ENCODE data around the gene RNU7-1. TPM values are rescaled to one million over a fixed set of nuclear protein-coding genes. Genes with fewer than 3 reads are reported as not detected.
"Not testable (repeated sequence)": the region's sequence is repeated elsewhere in the genome, so short reads cannot be mapped to it uniquely, and the experiment has no call there.

Gene RNU7-1
- not detected for total RNA-seq
- total RNA-seq: 0 reads per million in 2 donors

GRCh38 chr12:6943722-6944380 is at the start of gene RNU7-1, which contains the start of gene C12orf57:
Gene RNU7-1, plus strand, starts transcription at chr12:6943816.
Gene C12orf57, plus strand, starts transcription at chr12:6944022. Its CDS starts 100 bp downstream, at chr12:6944122.
- H3K27ac Mint-ChIP-seq: peak within 1 kb of the TSS; percentile 98
- DNase-seq (peak in 2 of 3 donors; percentile 46 to 65), ATAC-seq (peak; percentile 72)
- no peaks in the 10 kb centered on the region for H3K27me3 Mint-ChIP-seq
- peaks cover 5% of the 10 kb centered on the region for H3K36me3 Mint-ChIP-seq (ENCODE audit: low read depth)
- H3K4me3 Mint-ChIP-seq: peak within 1 kb of the TSS; percentile 99
- no peaks in the 10 kb centered on the region for H3K9me3 ChIP-seq (ENCODE audit: control insufficient read depth, low read length, poor library complexity, severe bottlenecking)
- peaks cover 56% of the 10 kb centered on the region for H3K4me1 Mint-ChIP-seq

- H3K4me3 Mint-ChIP-seq: no peak overlapping the region
- H3K27me3 Mint-ChIP-seq: no peaks in the 10 kb centered on the region
- H3K9me3 ChIP-seq (ENCODE audit: control insufficient read depth, low read length, poor library complexity, severe bottlenecking): no peaks in the 10 kb centered on the region
- ATAC-seq (no peak), DNase-seq (no peak)
- H3K4me1 Mint-ChIP-seq: peaks cover 5% of the 10 kb centered on the region
- H3K36me3 Mint-ChIP-seq (ENCODE audit: low read depth): no peaks in the 10 kb centered on the region
- H3K27ac Mint-ChIP-seq: no peak overlapping the region
These were observed 49.3 kb upstream of the RNU7-1 start for GRCh38 chr12:6894321-6894720.

- H3K4me1 Mint-ChIP-seq: no peaks in the 10 kb centered on the region
- H3K36me3 Mint-ChIP-seq (ENCODE audit: low read depth): no peaks in the 10 kb centered on the region
- H3K27me3 Mint-ChIP-seq: no peaks in the 10 kb centered on the region
- ATAC-seq (no peak), DNase-seq (no peak)
- H3K27ac Mint-ChIP-seq: no peak overlapping the region
- no peaks in the 10 kb centered on the region for H3K9me3 ChIP-seq (ENCODE audit: control insufficient read depth, low read length, poor library complexity, severe bottlenecking)
- no peak overlapping the region for H3K4me3 Mint-ChIP-seq
These were observed 46.7 kb upstream of the RNU7-1 start for GRCh38 chr12:6896846-6897435.

- H3K9me3 ChIP-seq (ENCODE audit: control insufficient read depth, low read length, poor library complexity, severe bottlenecking): no peaks in the 10 kb centered on the region
- Mint-ChIP-seq H3K4me1 (peaks cover 7% of the 10 kb centered on the region), H3K4me3 (no peak overlapping the region), H3K27me3 (no peaks in the 10 kb centered on the region), H3K36me3 (ENCODE audit: low read depth) (no peaks in the 10 kb centered on the region), H3K27ac (no peak overlapping the region)
- DNase-seq (no peak), ATAC-seq (no peak)
These were observed 44.2 kb upstream of the RNU7-1 start for GRCh38 chr12:6899427-6899826.

GRCh38 chr12:6899837-6900519 is 43.6 kb upstream of the RNU7-1 start:
- H3K36me3 Mint-ChIP-seq (ENCODE audit: low read depth): no peaks in the 10 kb centered on the region
- H3K27me3 Mint-ChIP-seq: no peaks in the 10 kb centered on the region
- DNase-seq (no peak), ATAC-seq (no peak)
- no peaks in the 10 kb centered on the region for H3K9me3 ChIP-seq (ENCODE audit: control insufficient read depth, low read length, poor library complexity, severe bottlenecking)
- no peak overlapping the region for H3K27ac Mint-ChIP-seq
- peaks cover 7% of the 10 kb centered on the region for H3K4me1 Mint-ChIP-seq
- no peak overlapping the region for H3K4me3 Mint-ChIP-seq

GRCh38 chr12:6902448-6902847 is 41.2 kb upstream of the RNU7-1 start:
- H3K27ac Mint-ChIP-seq: no peak overlapping the region
- DNase-seq: no peak

GRCh38 chr12:6903722-6904121 is 39.9 kb upstream of the RNU7-1 start:
- ATAC-seq (no peak), DNase-seq (no peak)
- H3K36me3 Mint-ChIP-seq (ENCODE audit: low read depth): no peaks in the 10 kb centered on the region
- H3K27ac Mint-ChIP-seq: no peak overlapping the region
- H3K4me1 Mint-ChIP-seq: peaks cover 7% of the 10 kb centered on the region
- peak overlapping the region; percentile 49 for H3K4me3 Mint-ChIP-seq
- no peaks in the 10 kb centered on the region for H3K27me3 Mint-ChIP-seq
- H3K9me3 ChIP-seq (ENCODE audit: control insufficient read depth, low read length, poor library complexity, severe bottlenecking): no peaks in the 10 kb centered on the region

More at GRCh38 chr12:6902448-6902847, 41.2 kb upstream of the RNU7-1 start:
- H3K9me3 ChIP-seq (ENCODE audit: control insufficient read depth, low read length, poor library complexity, severe bottlenecking): no peaks in the 10 kb centered on the region
- Mint-ChIP-seq H3K4me3 (no peak overlapping the region), H3K27me3 (no peaks in the 10 kb centered on the region), H3K36me3 (ENCODE audit: low read depth) (no peaks in the 10 kb centered on the region), H3K4me1 (peaks cover 7% of the 10 kb centered on the region)
- ATAC-seq: no peak

GRCh38 chr12:6904280-6905276 is 39.0 kb upstream of the RNU7-1 start, which contains the start of gene LRRC23:
Gene LRRC23, plus strand, starts transcription at chr12:6904822. Its CDS starts 812 bp downstream, at chr12:6905634.
- no peaks in the 10 kb centered on the region for H3K27me3 Mint-ChIP-seq
- H3K4me3 Mint-ChIP-seq: peak within 1 kb of the TSS; percentile 49
- H3K27ac Mint-ChIP-seq: no peak within 1 kb of the TSS
- peaks cover 7% of the 10 kb centered on the region for H3K4me1 Mint-ChIP-seq
- H3K36me3 Mint-ChIP-seq (ENCODE audit: low read depth): no peaks in the 10 kb centered on the region
- DNase-seq (peak; percentile 90 to 97 (median 95)), ATAC-seq (peak; percentile 97)
- H3K9me3 ChIP-seq (ENCODE audit: control insufficient read depth, low read length, poor library complexity, severe bottlenecking): no peaks in the 10 kb centered on the region

- no peaks in the 10 kb centered on the region for H3K9me3 ChIP-seq (ENCODE audit: control insufficient read depth, low read length, poor library complexity, severe bottlenecking)
- no peak overlapping the region for H3K27ac Mint-ChIP-seq
- no peak overlapping the region for H3K4me3 Mint-ChIP-seq
- peaks cover 9% of the 10 kb centered on the region for H3K4me1 Mint-ChIP-seq
- no peaks in the 10 kb centered on the region for H3K36me3 Mint-ChIP-seq (ENCODE audit: low read depth)
- DNase-seq: no peak
- ATAC-seq: no peak
- H3K27me3 Mint-ChIP-seq: no peaks in the 10 kb centered on the region
These were observed 38.1 kb upstream of the RNU7-1 start for GRCh38 chr12:6905414-6906040.

- not testable (repeated sequence) for H3K36me3 Mint-ChIP-seq (ENCODE audit: low read depth); H3K27me3 Mint-ChIP-seq; H3K4me3 Mint-ChIP-seq; DNase-seq; ATAC-seq; H3K9me3 ChIP-seq (ENCODE audit: control insufficient read depth, low read length, poor library complexity, severe bottlenecking)
- Mint-ChIP-seq H3K27ac (peak overlapping the region; percentile 71), H3K4me1 (peaks cover 15% of the 10 kb centered on the region)
These were observed 35.5 kb upstream of the RNU7-1 start for GRCh38 chr12:6908141-6908540.

GRCh38 chr12:6909421-6910145 is 34.0 kb upstream of the RNU7-1 start:
- H3K27me3 Mint-ChIP-seq: no peaks in the 10 kb centered on the region
- H3K4me3 Mint-ChIP-seq: no peak overlapping the region
- no peaks in the 10 kb centered on the region for H3K36me3 Mint-ChIP-seq (ENCODE audit: low read depth)
- H3K9me3 ChIP-seq (ENCODE audit: control insufficient read depth, low read length, poor library complexity, severe bottlenecking): no peaks in the 10 kb centered on the region
- DNase-seq: no peak
- no peak for ATAC-seq
- H3K27ac Mint-ChIP-seq: no peak overlapping the region
- H3K4me1 Mint-ChIP-seq: peaks cover 21% of the 10 kb centered on the region
